Naive thymus-derived CD4-positive, alpha-beta T cell (primary cell): ENCODE measurements around the gene COX6A1. TPM values are rescaled to one million over a fixed set of nuclear protein-coding genes. Genes with fewer than 3 reads are reported as not detected.

Experiments used
- ATAC-seq: fragments of 150-1000 bp; cut with Tn5 transposase; 2 replicates; pipeline ENCODE4 v1.10.0; 2021; ENCODE audit warnings: mild to moderate bottlenecking, moderate library complexity
- CTCF ChIA-PET: fragments of 350-600 bp; sonication (Branson Sonifier 250); formaldehyde crosslinking; loops from one replicate; lab custom pipeline; 2021; ENCODE audit warnings: antibody characterized with exemption; lab: Charles Lee
- POLR2A ChIA-PET: fragments of 350-600 bp; sonication (Branson Sonifier 250); formaldehyde crosslinking; loops from one replicate; lab custom pipeline; 2021; ENCODE audit warnings: antibody characterized with exemption, inconsistent platforms; lab: Charles Lee
- DNase-seq, 9 donors: peaks; one replicate each; pipeline versions ENCODE4 v3.0.0 to v3.0.0-alpha.2; 2020 to 2022; ENCODE audit warnings: mixed read lengths in 1 of 9
- H3K27ac ChIP-seq: one replicate; pipeline ENCODE4 v1.7.0; 2013; ENCODE audit warnings: mild to moderate bottlenecking, low read depth, low read length, moderate library complexity
- H3K27me3 ChIP-seq, 2 donors: one replicate each; pipeline ENCODE4 v1.7.0; 2013; ENCODE audit warnings: low read length in 2 of 2, mild to moderate bottlenecking in 2 of 2, moderate library complexity in 2 of 2; ENCODE audit not compliant: control insufficient read depth in 2 of 2, insufficient read depth in 2 of 2
- H3K36me3 ChIP-seq, 3 experiments: 1 replicate in 2 of 3; 2 replicates in 1 of 3; pipeline ENCODE4 v1.7.0; 2013; ENCODE audit warnings: low read length in 3 of 3, mild to moderate bottlenecking in 3 of 3, moderate library complexity in 1 of 3; ENCODE audit not compliant: insufficient read depth in 3 of 3, control insufficient read depth in 2 of 3
- H3K4me1 ChIP-seq, 2 donors: one replicate each; pipeline ENCODE4 v1.7.0; 2013; ENCODE audit warnings: low read length in 2 of 2, mild to moderate bottlenecking in 2 of 2, moderate library complexity in 1 of 2; ENCODE audit not compliant: control insufficient read depth in 2 of 2, insufficient read depth in 2 of 2
- H3K4me3 ChIP-seq: 2 replicates; pipeline ENCODE4 v1.7.0; 2013; ENCODE audit warnings: mild to moderate bottlenecking, low read length
- H3K9me3 ChIP-seq, 3 experiments: 1 replicate in 2 of 3; 2 replicates in 1 of 3; pipeline ENCODE4 v1.7.0; 2013; ENCODE audit warnings: low read length in 3 of 3; ENCODE audit not compliant: control insufficient read depth in 2 of 3
- H3K27ac Mint-ChIP-seq, 9 donors: one replicate each; pipeline ENCODE4 v1.8.0; 2020 to 2022; ENCODE audit warnings: mixed read lengths in 9 of 9, mild to moderate bottlenecking in 8 of 9, moderate library complexity in 5 of 9, inconsistent platforms in 2 of 9
- H3K27me3 Mint-ChIP-seq, 5 donors: one replicate each; pipeline ENCODE4 v1.8.0; 2021 to 2022; ENCODE audit warnings: mixed read lengths in 5 of 5, mild to moderate bottlenecking in 1 of 5
- H3K36me3 Mint-ChIP-seq, 5 donors: one replicate each; pipeline ENCODE4 v1.8.0; 2020 to 2022; ENCODE audit warnings: mixed read lengths in 5 of 5, mild to moderate bottlenecking in 3 of 5, inconsistent platforms in 1 of 5
- H3K4me1 Mint-ChIP-seq, 7 donors: one replicate each; pipeline ENCODE4 v1.8.0; 2020 to 2022; ENCODE audit warnings: mixed read lengths in 7 of 7, mild to moderate bottlenecking in 3 of 7, inconsistent platforms in 1 of 7
- H3K4me3 Mint-ChIP-seq, 10 donors: one replicate each; pipeline ENCODE4 v1.8.0; 2020 to 2022; ENCODE audit warnings: mild to moderate bottlenecking in 10 of 10, mixed read lengths in 10 of 10, moderate library complexity in 6 of 10, inconsistent platforms in 2 of 10
- H3K9me3 Mint-ChIP-seq, 11 donors: one replicate each; pipeline ENCODE4 v1.8.0; 2020 to 2022; ENCODE audit warnings: mixed read lengths in 11 of 11, mild to moderate bottlenecking in 4 of 11, inconsistent platforms in 1 of 11, moderate library complexity in 1 of 11
- intact Hi-C, 2 donors: fragments of 100-400 bp; cut with micrococcal nuclease; formaldehyde crosslinking; loops; one replicate each; pipeline ENCODE4 v1.15.1; 2023
- polyA plus RNA-seq, 2 donors: library from polyadenylated mRNA; unstranded; fragments of 300-500 nt; fragmentation: Illumina TruSeq; gene quantifications; one replicate each; pipeline ENCODE4 v1.2.3, GENCODE V29; 2021
- total RNA-seq, 6 experiments: library from RNA in 5 of 6; stranded (reverse) in 5 of 6; gene quantifications; 1 replicate in 5 of 6; 2 replicates in 1 of 6; pipeline ENCODE4 v1.2.3 and lab custom pipeline; 2021 to 2026

COX6A1 gene
- total and polyA plus RNA-seq, 7 experiments from 2014 or later = 118 to 782 (median 163) TPM

DNA sequence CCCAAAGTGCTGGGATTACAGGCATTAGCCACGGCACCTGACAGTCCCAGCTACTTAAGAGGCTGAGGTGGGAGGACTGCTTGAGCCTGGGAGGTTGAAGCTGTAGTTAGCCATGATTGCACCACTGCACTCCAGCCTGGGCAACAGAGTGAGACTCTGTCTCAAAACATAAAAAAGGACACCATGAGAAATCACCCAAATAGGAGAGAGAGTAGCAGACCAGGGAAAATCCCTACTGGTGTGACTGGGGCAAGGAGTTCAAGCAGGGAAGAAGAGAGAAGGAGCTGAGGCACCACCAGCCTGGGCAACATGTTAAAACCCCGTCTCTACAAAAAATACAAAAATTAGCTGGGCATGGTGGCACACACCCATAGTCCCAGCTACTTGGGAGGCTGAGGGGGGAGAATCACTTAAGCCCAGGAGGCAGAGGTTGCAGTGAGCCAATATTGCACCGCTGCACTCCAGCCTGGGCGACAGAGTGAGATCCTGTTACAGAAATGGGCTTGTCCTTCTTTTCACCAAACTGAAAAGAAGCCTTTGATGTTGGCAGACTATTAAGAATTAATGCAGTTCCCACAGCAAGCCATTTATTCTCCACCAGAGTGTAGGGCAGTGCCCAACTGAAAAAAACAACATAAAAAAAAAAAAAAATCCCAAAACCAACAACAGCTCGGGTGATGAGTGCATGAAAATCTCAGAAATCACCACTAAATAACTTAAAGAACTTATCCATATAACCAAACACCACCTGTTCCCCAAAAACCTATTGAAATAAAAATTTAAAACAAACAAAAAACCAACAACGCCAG lies 36.1 kb downstream of the COX6A1 start:
- intact Hi-C loops = no loop called here
- Histone ChIP-seq H3K9me3 (no peaks in the 10 kb centered on the region), H3K4me3 (no peak overlapping the region), H3K27ac (no peak overlapping the region), H3K36me3 (no peaks in the 10 kb centered on the region), H3K4me1 (peaks cover 4 to 13% of the 10 kb centered on the region in 2 donors), H3K27me3 (no peaks in the 10 kb centered on the region)
- Mint-ChIP-seq H3K4me3 (no peak overlapping the region), H3K9me3 (no peaks in the 10 kb centered on the region), H3K27me3 (peaks cover 0 to 7% (median 0%) of the 10 kb centered on the region in 5 donors), H3K36me3 (peaks cover 0 to 2% (median 0%) of the 10 kb centered on the region in 5 donors), H3K4me1 (peaks cover 9 to 35% (median 17%) of the 10 kb centered on the region in 7 donors), H3K27ac (peak overlapping the region in 1 of 9 donors; percentile 25)
- no peak for ATAC-seq
- ChIA-PET POLR2A (interaction anchor here (0.6 to 2.6 kb wide), 3 partner anchors 22 to 54 kb away, joined by 3 to 12 read pairs (median 4); partner anchors contain the start of gene DYNLL1), CTCF (interaction anchor here (0.7 kb wide), 1 partner anchor 33 kb away, joined by 3 read pairs; no protein-coding TSS in a partner anchor)
- DNase-seq = no peak

DNA sequence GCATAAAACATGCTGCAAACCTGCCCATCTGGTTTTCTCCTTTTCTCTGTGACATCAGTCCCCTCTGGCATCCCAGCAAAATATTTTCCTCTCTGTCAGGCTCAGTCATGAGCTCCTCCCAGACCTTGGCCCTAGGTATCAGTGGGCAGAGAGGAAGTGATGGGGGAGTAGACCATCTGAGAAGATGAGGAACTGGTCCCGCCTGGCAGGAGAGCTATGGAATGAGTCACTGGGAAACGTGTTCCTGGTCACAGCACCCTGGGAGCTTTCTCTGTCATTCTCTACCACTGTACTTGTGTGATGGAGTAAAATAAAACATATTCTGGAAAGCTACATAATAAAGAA lies 36.7 kb downstream of the COX6A1 start:
- H3K9me3 Mint-ChIP-seq = no peaks in the 10 kb centered on the region
- ATAC-seq (no peak), DNase-seq (no peak)
- peaks cover 0 to 2% (median 0%) of the 10 kb centered on the region in 5 donors for H3K36me3 Mint-ChIP-seq
- Histone ChIP-seq H3K27ac (no peak overlapping the region), H3K36me3 (no peaks in the 10 kb centered on the region), H3K4me3 (no peak overlapping the region), H3K4me1 (peaks cover 4 to 16% of the 10 kb centered on the region in 2 donors), H3K27me3 (no peaks in the 10 kb centered on the region), H3K9me3 (no peaks in the 10 kb centered on the region)
- ChIA-PET POLR2A (interaction anchor here (0.6 to 2.6 kb wide), 4 partner anchors 21 to 147 kb away, joined by 3 to 12 read pairs (median 4); partner anchors contain the start of gene DYNLL1), CTCF (interaction anchor here (0.7 kb wide), 1 partner anchor 34 kb away, joined by 3 read pairs; no protein-coding TSS in a partner anchor)
- H3K4me3 Mint-ChIP-seq = no peak overlapping the region
- H3K27ac Mint-ChIP-seq = peak overlapping the region in 1 of 9 donors; percentile 55
- peaks cover 0 to 7% (median 0%) of the 10 kb centered on the region in 5 donors for H3K27me3 Mint-ChIP-seq
- intact Hi-C loops = no loop called here
- H3K4me1 Mint-ChIP-seq = peaks cover 9 to 38% (median 17%) of the 10 kb centered on the region in 7 donors

DNA sequence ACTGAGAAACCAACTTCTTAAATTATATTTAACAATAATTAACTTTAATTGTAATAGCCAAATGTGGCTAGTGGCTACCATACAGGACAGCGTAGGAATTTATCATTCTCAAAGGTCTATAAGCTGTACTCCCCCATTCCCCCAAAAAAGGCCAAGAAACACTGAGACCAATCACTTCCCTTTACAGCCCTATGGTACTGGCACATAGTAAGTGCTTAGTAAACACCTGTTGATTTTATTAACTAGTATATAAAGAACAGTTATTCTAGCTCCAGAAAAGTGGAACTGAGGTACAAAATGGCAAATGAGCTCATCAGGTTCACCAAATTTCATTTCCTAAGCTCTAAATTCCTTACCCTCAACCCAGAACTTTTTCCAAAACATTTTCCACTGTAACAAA lies 37.7 kb downstream of the COX6A1 start:
- Mint-ChIP-seq H3K27me3 (peaks cover 0 to 7% (median 0%) of the 10 kb centered on the region in 5 donors), H3K27ac (no peak overlapping the region), H3K4me1 (peaks cover 0 to 38% (median 10%) of the 10 kb centered on the region in 7 donors), H3K9me3 (no peaks in the 10 kb centered on the region), H3K36me3 (peaks cover 0 to 2% (median 0%) of the 10 kb centered on the region in 5 donors), H3K4me3 (no peak overlapping the region)
- intact Hi-C loops = no loop called here
- no peak for ATAC-seq
- Histone ChIP-seq H3K27me3 (no peaks in the 10 kb centered on the region), H3K9me3 (no peaks in the 10 kb centered on the region), H3K4me1 (peaks cover 0 to 20% of the 10 kb centered on the region in 2 donors), H3K4me3 (no peak overlapping the region), H3K27ac (no peak overlapping the region), H3K36me3 (no peaks in the 10 kb centered on the region)
- ChIA-PET POLR2A (interaction anchor here (0.5 to 2.6 kb wide), 2 partner anchors 20 to 1197 kb away, joined by 4 to 12 read pairs; partner anchors contain the start of gene DYNLL1), CTCF (interaction anchor here (1.0 kb wide), 1 partner anchor 9 kb away, joined by 3 read pairs; no protein-coding TSS in a partner anchor)
- no peak for DNase-seq

DNA sequence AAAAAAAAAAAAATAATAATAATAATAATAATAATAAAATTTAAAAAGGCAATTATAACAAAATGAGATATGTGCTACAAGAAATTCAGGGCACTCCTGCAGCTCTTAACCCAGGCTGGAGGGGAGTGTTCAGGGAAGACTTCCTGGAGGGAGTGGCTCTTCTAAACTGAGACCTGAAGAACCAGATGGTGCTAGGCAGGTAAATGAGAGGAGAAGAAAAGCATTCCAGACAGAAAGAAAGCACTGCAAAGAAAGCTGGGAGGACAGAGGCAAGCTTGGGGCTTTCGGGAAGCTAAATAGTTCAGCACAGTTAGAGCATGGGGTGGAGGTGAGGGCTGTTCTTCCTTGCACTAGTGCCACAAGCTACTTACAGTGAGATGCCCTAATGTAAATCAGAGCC lies 41.5 kb downstream of the COX6A1 start:
- Histone ChIP-seq H3K27ac (no peak overlapping the region), H3K4me1 (peaks cover 0 to 28% of the 10 kb centered on the region in 2 donors), H3K36me3 (no peaks in the 10 kb centered on the region), H3K27me3 (no peaks in the 10 kb centered on the region), H3K4me3 (no peak overlapping the region), H3K9me3 (no peaks in the 10 kb centered on the region)
- Mint-ChIP-seq H3K4me3 (peak overlapping the region in 1 of 10 donors; percentile 25), H3K4me1 (peaks cover 0 to 31% (median 0%) of the 10 kb centered on the region in 7 donors), H3K27me3 (peaks cover 0 to 9% (median 0%) of the 10 kb centered on the region in 5 donors), H3K27ac (peak overlapping the region in 1 of 9 donors; percentile 33), H3K9me3 (no peaks in the 10 kb centered on the region), H3K36me3 (peaks cover 0 to 4% (median 0%) of the 10 kb centered on the region in 5 donors)
- ChIA-PET POLR2A (interaction anchor here (0.7 kb wide), 1 partner anchor 9 kb away, joined by 3 read pairs; no protein-coding TSS in a partner anchor), CTCF (no interaction called here)
- DNase-seq (no peak), ATAC-seq (no peak)
- intact Hi-C loops = no loop called here

DNA sequence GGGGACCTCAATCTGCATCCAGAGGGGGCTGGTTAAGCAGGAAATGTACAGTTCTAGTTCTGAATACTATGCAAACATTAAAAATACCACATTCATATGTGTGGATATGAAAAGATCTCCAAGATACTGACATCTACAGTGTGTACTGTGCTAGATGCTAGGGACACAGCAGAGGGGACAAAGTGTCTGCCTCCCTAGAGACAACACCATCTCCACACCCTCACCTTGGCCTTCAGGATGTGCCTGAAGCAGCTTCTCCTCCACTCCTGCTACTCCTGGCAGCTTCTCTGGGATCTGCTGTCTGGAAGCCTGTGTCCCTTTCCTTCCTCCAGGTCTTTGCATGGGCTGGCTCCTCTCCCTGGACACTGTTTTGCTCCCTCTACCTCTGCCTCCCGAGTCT lies 42.3 kb downstream of the COX6A1 start:
- Mint-ChIP-seq H3K9me3 (no peaks in the 10 kb centered on the region), H3K4me3 (no peak overlapping the region), H3K27me3 (peaks cover 0 to 4% (median 0%) of the 10 kb centered on the region in 5 donors), H3K36me3 (peaks cover 0 to 4% (median 0%) of the 10 kb centered on the region in 5 donors), H3K27ac (peak overlapping the region in 2 of 9 donors; percentile 33), H3K4me1 (peaks cover 0 to 26% (median 0%) of the 10 kb centered on the region in 7 donors)
- no peak overlapping the region for H3K4me3 ChIP-seq
- H3K4me1 ChIP-seq = peaks cover 0 to 28% of the 10 kb centered on the region in 2 donors
- intact Hi-C loops = no loop called here
- DNase-seq (no peak), ATAC-seq (no peak)
- ChIA-PET CTCF (no interaction called here), POLR2A (no interaction called here)
- no peaks in the 10 kb centered on the region for H3K36me3 ChIP-seq
- H3K27me3 ChIP-seq = no peaks in the 10 kb centered on the region
- H3K27ac ChIP-seq = no peak overlapping the region
- H3K9me3 ChIP-seq = no peaks in the 10 kb centered on the region

DNA sequence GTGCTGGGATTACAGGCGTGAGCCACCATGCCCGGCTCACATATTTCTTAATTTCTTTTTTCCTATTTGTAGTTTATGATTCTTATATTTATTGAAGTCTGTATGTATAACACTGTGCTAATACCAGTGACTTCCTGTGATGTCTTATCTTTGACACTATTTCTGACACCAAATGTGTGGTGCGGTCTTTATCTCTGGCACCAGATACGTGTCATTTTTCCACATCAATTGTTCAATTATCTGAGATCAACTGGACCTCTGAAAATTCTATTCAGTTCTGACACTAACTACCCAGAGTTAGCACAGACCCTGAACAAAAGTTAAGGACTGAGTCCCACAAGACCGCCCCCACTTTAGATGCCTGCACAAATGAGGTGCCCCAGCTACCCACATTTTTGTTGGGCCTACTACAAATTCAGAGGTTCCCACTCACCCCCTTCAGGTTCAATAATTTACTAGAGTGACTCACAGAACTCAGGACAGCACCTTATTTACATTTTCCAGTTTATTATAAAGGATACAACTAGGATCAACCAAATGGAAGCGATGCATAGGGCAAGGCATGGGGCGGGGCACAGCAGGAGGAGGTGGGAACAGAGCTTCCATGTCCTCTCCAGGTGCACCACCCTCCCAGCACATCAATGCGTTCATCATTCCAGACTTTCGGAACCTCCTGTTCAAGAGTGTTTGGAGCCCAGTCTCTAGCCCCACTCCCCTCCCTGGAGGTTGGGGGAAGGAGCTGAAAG lies 43.3 kb downstream of the COX6A1 start:
- ChIA-PET CTCF (interaction anchor here (0.6 kb wide), 1 partner anchor 52 kb away, joined by 6 read pairs; no protein-coding TSS in a partner anchor), POLR2A (no interaction called here)
- ATAC-seq = peak; percentile 82
- peak overlapping the region; percentile 13 for H3K4me3 ChIP-seq
- peaks cover 0 to 26% (median 0%) of the 10 kb centered on the region in 7 donors for H3K4me1 Mint-ChIP-seq
- H3K36me3 Mint-ChIP-seq = peaks cover 0 to 4% (median 0%) of the 10 kb centered on the region in 5 donors
- intact Hi-C loops = no loop called here
- no peaks in the 10 kb centered on the region for H3K9me3 Mint-ChIP-seq
- H3K27me3 Mint-ChIP-seq = peaks cover 0 to 4% (median 0%) of the 10 kb centered on the region in 5 donors
- no peak for DNase-seq
- H3K4me3 Mint-ChIP-seq = no peak overlapping the region
- H3K27ac ChIP-seq = no peak overlapping the region
- no peaks in the 10 kb centered on the region for H3K36me3 ChIP-seq
- H3K4me1 ChIP-seq = peaks cover 0 to 28% of the 10 kb centered on the region in 2 donors
- H3K27me3 ChIP-seq = no peaks in the 10 kb centered on the region
- no peaks in the 10 kb centered on the region for H3K9me3 ChIP-seq
- H3K27ac Mint-ChIP-seq = peak overlapping the region in 2 of 9 donors; percentile 14 to 57
